ENCODE measurements around the gene BRD3.

The BRD3 gene

GRCh38 chr9:134051319-134051718 is 16.5 kb downstream of the BRD3 start:
- peaks cover 39% of the 10 kb centered on the region for H4K20me1 ChIP-seq (ENCODE audit: insufficient read depth, low read length, poor library complexity, severe bottlenecking)
- H3K36me3 ChIP-seq (ENCODE audit: insufficient read depth, low read length): peaks cover 69% of the 10 kb centered on the region; the same call in 1 of the 2 replicates

GRCh38 chr9:134050726-134051125 is 17.1 kb downstream of the BRD3 start:
- no peak overlapping the region for H3K9ac ChIP-seq (ENCODE audit: low read depth, low read length, poor library complexity, severe bottlenecking)
- peaks cover 35% of the 10 kb centered on the region for H4K20me1 ChIP-seq (ENCODE audit: insufficient read depth, low read length, poor library complexity, severe bottlenecking)
- H3K9me3 ChIP-seq (ENCODE audit: insufficient read depth, low read depth, low read length): no peaks in the 10 kb centered on the region
- H3K4me2 ChIP-seq (ENCODE audit: low read depth, low read length, poor library complexity, severe bottlenecking): no peak overlapping the region
- no peak overlapping the region for H2AFZ ChIP-seq (ENCODE audit: low read length)
- H3K9me2 ChIP-seq (replicated peaks; ENCODE audit: low read depth, low read length): no peaks in the 10 kb centered on the region
- no peaks in the 10 kb centered on the region for H3F3A ChIP-seq (ENCODE audit: low read depth)
- TF ChIP-seq CTCF (conservative IDR thresholded peaks at IDR 0.05; ENCODE audit: low read length) (no peak), EZH2phosphoT487 (IDR thresholded peaks at IDR 0.05; ENCODE audit: borderline replicate concordance) (no peak)
- H3K36me3 ChIP-seq (ENCODE audit: insufficient read depth, low read length): peaks cover 74% of the 10 kb centered on the region; the same call in 1 of the 2 replicates
- no peaks in the 10 kb centered on the region for H3K27me3 ChIP-seq (ENCODE audit: insufficient read depth, low read length, poor library complexity, severe bottlenecking)
- H3K4me1 ChIP-seq (ENCODE audit: insufficient read depth, low read length, poor library complexity, severe bottlenecking): no peaks in the 10 kb centered on the region
- H3K4me3 ChIP-seq (ENCODE audit: low read length, poor library complexity, severe bottlenecking): no peak overlapping the region
- H3K79me2 ChIP-seq (ENCODE audit: insufficient read depth, low read length): peaks cover 24% of the 10 kb centered on the region

More at GRCh38 chr9:134051319-134051718, 16.5 kb downstream of the BRD3 start:
- Histone ChIP-seq H3K4me2 (ENCODE audit: low read depth, low read length, poor library complexity, severe bottlenecking) (no peak overlapping the region), H3K27me3 (ENCODE audit: insufficient read depth, low read length, poor library complexity, severe bottlenecking) (no peaks in the 10 kb centered on the region), H2AFZ (ENCODE audit: low read length) (no peak overlapping the region), H3K4me1 (ENCODE audit: insufficient read depth, low read length, poor library complexity, severe bottlenecking) (no peaks in the 10 kb centered on the region), H3F3A (ENCODE audit: low read depth) (no peaks in the 10 kb centered on the region), H3K9me2 (replicated peaks; ENCODE audit: low read depth, low read length) (no peaks in the 10 kb centered on the region), H3K4me3 (ENCODE audit: low read length, poor library complexity, severe bottlenecking) (no peak overlapping the region), H3K9me3 (ENCODE audit: insufficient read depth, low read depth, low read length) (no peaks in the 10 kb centered on the region), H3K79me2 (ENCODE audit: insufficient read depth, low read length) (peaks cover 30% of the 10 kb centered on the region), H3K9ac (ENCODE audit: low read depth, low read length, poor library complexity, severe bottlenecking) (no peak overlapping the region)
- TF ChIP-seq CTCF (conservative IDR thresholded peaks at IDR 0.05; ENCODE audit: low read length): no peak
- no peak for TF ChIP-seq EZH2phosphoT487 (IDR thresholded peaks at IDR 0.05; ENCODE audit: borderline replicate concordance)

GRCh38 chr9:134049772-134050588 is 17.8 kb downstream of the BRD3 start:
- no peaks in the 10 kb centered on the region for H3K27me3 ChIP-seq (ENCODE audit: insufficient read depth, low read length, poor library complexity, severe bottlenecking)
- H3K4me1 ChIP-seq (ENCODE audit: insufficient read depth, low read length, poor library complexity, severe bottlenecking): no peaks in the 10 kb centered on the region
- no peak overlapping the region for H2AFZ ChIP-seq (ENCODE audit: low read length)
- no peak overlapping the region for H3K4me3 ChIP-seq (ENCODE audit: low read length, poor library complexity, severe bottlenecking)
- no peak overlapping the region for H3K4me2 ChIP-seq (ENCODE audit: low read depth, low read length, poor library complexity, severe bottlenecking)
- TF ChIP-seq EZH2phosphoT487 (IDR thresholded peaks at IDR 0.05; ENCODE audit: borderline replicate concordance) (no peak), CTCF (conservative IDR thresholded peaks at IDR 0.05; ENCODE audit: low read length) (no peak)
- H3K9me3 ChIP-seq (ENCODE audit: insufficient read depth, low read depth, low read length): no peaks in the 10 kb centered on the region
- H3K9ac ChIP-seq (ENCODE audit: low read depth, low read length, poor library complexity, severe bottlenecking): no peak overlapping the region
- no peaks in the 10 kb centered on the region for H3K9me2 ChIP-seq (replicated peaks; ENCODE audit: low read depth, low read length)
- H3K36me3 ChIP-seq (ENCODE audit: insufficient read depth, low read length): peaks cover 82% of the 10 kb centered on the region; the same call in 1 of the 2 replicates
- H3F3A ChIP-seq (ENCODE audit: low read depth): no peaks in the 10 kb centered on the region
- H4K20me1 ChIP-seq (ENCODE audit: insufficient read depth, low read length, poor library complexity, severe bottlenecking): peaks cover 30% of the 10 kb centered on the region
- H3K79me2 ChIP-seq (ENCODE audit: insufficient read depth, low read length): peaks cover 16% of the 10 kb centered on the region
